HCT116 (cell line): ENCODE results near the gene SLC66A2. TPM values are rescaled to one million over a fixed set of nuclear protein-coding genes. Genes with fewer than 3 reads are reported as not detected.

Experiments
- ATAC-seq: fragments of 200-7000 bp; cut with Tn5 transposase; 2 replicates; pipeline ENCODE4 v1.9.1; 2020; ENCODE audit warnings: mild to moderate bottlenecking, moderate library complexity
- BruUV-seq: library from RNA; stranded (reverse); fragments of 400-500 nt; replicated peaks from 2 replicates; lab custom pipeline; 2021; lab: Mats Ljungman, UMichigan
- CTCF ChIA-PET: fragments of 300-600 bp; sonication (Branson Sonifier 250); formaldehyde crosslinking; loops from one replicate; lab custom pipeline; 2021; ENCODE audit warnings: antibody characterized with exemption; lab: Charles Lee
- POLR2A ChIA-PET: fragments of 300-600, 350-600 bp; sonication (Branson Sonifier 250); formaldehyde crosslinking; loops from one replicate; lab custom pipeline; 2021; ENCODE audit warnings: antibody characterized with exemption; lab: Charles Lee
- RAD21 ChIA-PET, 2 experiments: fragments of 300-600 bp; sonication (Branson Sonifier 250); formaldehyde crosslinking; loops; one replicate each; lab custom pipeline; 2023; ENCODE audit warnings: low total read pairs in 2 of 2; ENCODE audit not compliant: uncharacterized antibody in 2 of 2, unreplicated experiment in 2 of 2, low non-redundant PET in 1 of 2; lab: Charles Lee
- DNase-seq: peaks from one replicate; pipeline ENCODE4 v3.0.0-alpha.2; 2010; ENCODE audit warnings: low read depth, low spot score
- H2AFZ ChIP-seq: fragments of 200-600 bp; shearing (Covaris generic), sonication (generic); 2 replicates; pipeline ENCODE4 v1.6.1; 2017; ENCODE audit warnings: low read depth, mixed run types, mixed read lengths, antibody characterized with exemption, low read length; ENCODE audit not compliant: poor library complexity, severe bottlenecking
- H3K27ac ChIP-seq: 2 replicates; pipeline ENCODE4 v1.5.1; 2012; ENCODE audit warnings: low read depth, low read length
- H3K27me3 ChIP-seq: fragments of 200-600 bp; sonication (generic); 2 replicates; pipeline ENCODE4 v1.6.1; 2016; ENCODE audit warnings: mixed run types, low read length, mixed read lengths; ENCODE audit not compliant: insufficient read depth
- H3K36me3 ChIP-seq, 2 experiments: fragments of 200-500 bp in 1 of 2; fragments of 200-600 bp in 1 of 2; sonication (Bioruptor generic) in 1 of 2; sonication (generic) in 1 of 2; 2 replicates each; pipeline versions ENCODE4 v1.5.1 to v1.6.1; 2014 to 2016; ENCODE audit warnings: low read length in 2 of 2, inconsistent platforms in 1 of 2, mixed read lengths in 1 of 2, mixed run types in 1 of 2; ENCODE audit not compliant: insufficient read depth in 2 of 2, control insufficient read depth in 1 of 2
- H3K4me1 ChIP-seq, 2 experiments: fragments of 200-600 bp in 1 of 2; sonication (generic) in 1 of 2; 2 replicates each; pipeline versions ENCODE4 v1.5.1 to v1.6.1; 2012 to 2017; ENCODE audit warnings: low read length in 2 of 2, inconsistent platforms in 1 of 2, mild to moderate bottlenecking in 1 of 2, mixed read lengths in 1 of 2, mixed run types in 1 of 2, moderate library complexity in 1 of 2; ENCODE audit not compliant: insufficient read depth in 2 of 2, control insufficient read depth in 1 of 2
- H3K4me2 ChIP-seq: fragments of 200-600 bp; sonication (generic); 2 replicates; pipeline ENCODE4 v1.6.1; 2017; ENCODE audit warnings: mixed run types, low read length, mixed read lengths
- H3K4me3 ChIP-seq, 2 experiments: fragments of 200-600 bp in 1 of 2; sonication (generic) in 1 of 2; replicated peaks in 1 of 2; 2 replicates each; pipeline ENCODE4 v1.5.1; 2011 to 2016; ENCODE audit warnings: low read length in 2 of 2, control low read depth in 1 of 2, low read depth in 1 of 2, mild to moderate bottlenecking in 1 of 2, mixed read lengths in 1 of 2, mixed run types in 1 of 2
- H3K79me2 ChIP-seq: fragments of 200-600 bp; sonication (generic); 2 replicates; pipeline ENCODE4 v1.6.1; 2017; ENCODE audit warnings: mild to moderate bottlenecking, mixed run types, low read length, moderate library complexity, mixed read lengths; ENCODE audit not compliant: insufficient read depth
- H3K9ac ChIP-seq: fragments of 200-600 bp; sonication (generic); 2 replicates; pipeline ENCODE4 v1.6.1; 2016; ENCODE audit warnings: low read length, mixed read lengths
- H3K9me2 ChIP-seq: fragments of 200-600 bp; sonication (generic), shearing (Covaris generic); 2 replicates; pipeline ENCODE4 v1.6.1; 2017; ENCODE audit warnings: mixed run types, mild to moderate bottlenecking, moderate library complexity; ENCODE audit not compliant: insufficient read depth
- H3K9me3 ChIP-seq, 2 experiments: fragments of 200-500 bp in 1 of 2; fragments of 200-600 bp in 1 of 2; sonication (Bioruptor generic) in 1 of 2; sonication (generic) in 1 of 2; 2 replicates each; pipeline ENCODE4 v1.6.1; 2014 to 2017; ENCODE audit warnings: low read length in 2 of 2, mixed read lengths in 2 of 2, inconsistent platforms in 1 of 2, low read depth in 1 of 2, mild to moderate bottlenecking in 1 of 2, mixed run types in 1 of 2, moderate library complexity in 1 of 2; ENCODE audit not compliant: control insufficient read depth in 1 of 2, insufficient read depth in 1 of 2
- H4K20me1 ChIP-seq: fragments of 200-600 bp; sonication (generic), shearing (Covaris generic); 2 replicates; pipeline ENCODE4 v1.6.1; 2017; ENCODE audit warnings: mixed run types, mild to moderate bottlenecking, moderate library complexity; ENCODE audit not compliant: insufficient read depth
- ATF3 ChIP-seq: IDR thresholded peaks from 2 replicates; pipeline ENCODE4 v1.6.1; 2012
- CBX3 ChIP-seq: IDR thresholded peaks from 2 replicates; pipeline ENCODE4 v1.6.1; 2012; ENCODE audit warnings: low read depth
- CEBPB ChIP-seq: IDR thresholded peaks from 2 replicates; pipeline ENCODE4 v1.6.1; 2012; ENCODE audit warnings: low read depth
- POLR2AphosphoS5 ChIP-seq: IDR thresholded peaks from 2 replicates; pipeline ENCODE4 v1.6.1; 2011; ENCODE audit warnings: mild to moderate bottlenecking, low read depth, low read length, moderate library complexity
- REST ChIP-seq: IDR thresholded peaks from 2 replicates; pipeline ENCODE4 v1.6.1; 2012; ENCODE audit warnings: low read depth
- SIN3A ChIP-seq: IDR thresholded peaks from 2 replicates; pipeline ENCODE4 v1.6.1; 2012; ENCODE audit warnings: low read depth
- SP1 ChIP-seq: IDR thresholded peaks from 2 replicates; pipeline ENCODE4 v1.6.1; 2012; ENCODE audit warnings: low read depth
- TCF7L2 ChIP-seq: IDR thresholded peaks from 2 replicates; pipeline ENCODE4 v1.7.0; 2011; ENCODE audit warnings: borderline replicate concordance, inconsistent platforms; ENCODE audit not compliant: insufficient read depth, insufficient read length; ENCODE audit errors: extremely low read depth
- YY1 ChIP-seq: IDR thresholded peaks from 2 replicates; pipeline ENCODE4 v1.6.1; 2011; ENCODE audit warnings: low read length, low read depth, moderate library complexity, mild to moderate bottlenecking; ENCODE audit not compliant: insufficient replicate concordance; ENCODE audit errors: extremely low read depth
- ZFX ChIP-seq: fragments of 450-650 bp; IDR thresholded peaks from 2 replicates; pipeline ENCODE4 v1.6.1; 2017
- intact Hi-C: fragments of 100-400 bp; cut with micrococcal nuclease; formaldehyde crosslinking; loops from 2 replicates; pipeline ENCODE4 v1.10.0; 2022
- total RNA-seq: library from RNA; stranded (reverse); gene quantifications from one replicate; pipeline ENCODE4 v1.2.1, GENCODE V29; 2021; ENCODE audit not compliant: unreplicated experiment
- TF ChIP-seq, protein P1 (sequence below): IDR thresholded peaks from 2 replicates; pipeline ENCODE4 v1.6.1; 2011; ENCODE audit warnings: mild to moderate bottlenecking, low read length, moderate library complexity; ENCODE audit not compliant: insufficient replicate concordance; ENCODE audit errors: extremely low read depth
- TF ChIP-seq, protein P2 (sequence below): IDR thresholded peaks from 2 replicates; pipeline ENCODE4 v1.6.1; 2012

The SLC66A2 gene
- total RNA-seq, 1 experiment from 2014 or later: 44.9 TPM

- no peak overlapping the region for H3K4me3 ChIP-seq
- RAD21 ChIA-PET: no interaction called here
- no TSS peak for BruUV-seq
- TF ChIP-seq ATF3 (no peak), CBX3 (no peak), YY1 (no peak), SIN3A (no peak), POLR2AphosphoS5 (no peak), TCF7L2 (no peak), ZFX (no peak), SP1 (no peak), CEBPB (no peak), REST (no peak)
- TF ChIP-seq, protein P1, sequence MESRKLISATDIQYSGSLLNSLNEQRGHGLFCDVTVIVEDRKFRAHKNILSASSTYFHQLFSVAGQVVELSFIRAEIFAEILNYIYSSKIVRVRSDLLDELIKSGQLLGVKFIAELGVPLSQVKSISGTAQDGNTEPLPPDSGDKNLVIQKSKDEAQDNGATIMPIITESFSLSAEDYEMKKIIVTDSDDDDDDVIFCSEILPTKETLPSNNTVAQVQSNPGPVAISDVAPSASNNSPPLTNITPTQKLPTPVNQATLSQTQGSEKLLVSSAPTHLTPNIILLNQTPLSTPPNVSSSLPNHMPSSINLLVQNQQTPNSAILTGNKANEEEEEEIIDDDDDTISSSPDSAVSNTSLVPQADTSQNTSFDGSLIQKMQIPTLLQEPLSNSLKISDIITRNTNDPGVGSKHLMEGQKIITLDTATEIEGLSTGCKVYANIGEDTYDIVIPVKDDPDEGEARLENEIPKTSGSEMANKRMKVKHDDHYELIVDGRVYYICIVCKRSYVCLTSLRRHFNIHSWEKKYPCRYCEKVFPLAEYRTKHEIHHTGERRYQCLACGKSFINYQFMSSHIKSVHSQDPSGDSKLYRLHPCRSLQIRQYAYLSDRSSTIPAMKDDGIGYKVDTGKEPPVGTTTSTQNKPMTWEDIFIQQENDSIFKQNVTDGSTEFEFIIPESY: no peak
- TF ChIP-seq, protein P2, sequence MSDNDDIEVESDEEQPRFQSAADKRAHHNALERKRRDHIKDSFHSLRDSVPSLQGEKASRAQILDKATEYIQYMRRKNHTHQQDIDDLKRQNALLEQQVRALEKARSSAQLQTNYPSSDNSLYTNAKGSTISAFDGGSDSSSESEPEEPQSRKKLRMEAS: no peak
- TF ChIP-seq, all 23 proteins: peak for 0
- DNase-seq: no peak
- ATAC-seq: no peak
- Histone ChIP-seq H3K9me3 (peaks cover 0 to 6% of the 10 kb centered on the region in 2 experiments; a peak in 1 of 4 replicates), H3K4me1 (no peaks in the 10 kb centered on the region), H3K79me2 (peaks cover 90% of the 10 kb centered on the region), H4K20me1 (no peaks in the 10 kb centered on the region), H3K27me3 (no peaks in the 10 kb centered on the region), H3K9me2 (no peaks in the 10 kb centered on the region), H3K27ac (no peak overlapping the region), H2AFZ (no peak overlapping the region), H3K36me3 (peaks cover 13 to 38% of the 10 kb centered on the region in 2 experiments; a peak in 3 of 4 replicates), H3K4me2 (no peak overlapping the region), H3K9ac (no peak overlapping the region)
- CTCF ChIA-PET: no interaction called here
- intact Hi-C loops: no loop called here
- POLR2A ChIA-PET: interaction anchor here (0.9 kb wide), 1 partner anchor 11 kb away, joined by 3 read pairs; the partner anchor contains the start of gene SLC66A2
Measured at GRCh38 chr18:79940814-79941472, 10.5 kb downstream of the SLC66A2 start.
